ENCODE results near the gene ELF5. TPM values are rescaled to one million over a fixed set of nuclear protein-coding genes. Genes with fewer than 3 reads are reported as not detected.

The ELF5 gene
- total RNA-seq, 1 donor from 2014 or later, result not detected

DNA sequence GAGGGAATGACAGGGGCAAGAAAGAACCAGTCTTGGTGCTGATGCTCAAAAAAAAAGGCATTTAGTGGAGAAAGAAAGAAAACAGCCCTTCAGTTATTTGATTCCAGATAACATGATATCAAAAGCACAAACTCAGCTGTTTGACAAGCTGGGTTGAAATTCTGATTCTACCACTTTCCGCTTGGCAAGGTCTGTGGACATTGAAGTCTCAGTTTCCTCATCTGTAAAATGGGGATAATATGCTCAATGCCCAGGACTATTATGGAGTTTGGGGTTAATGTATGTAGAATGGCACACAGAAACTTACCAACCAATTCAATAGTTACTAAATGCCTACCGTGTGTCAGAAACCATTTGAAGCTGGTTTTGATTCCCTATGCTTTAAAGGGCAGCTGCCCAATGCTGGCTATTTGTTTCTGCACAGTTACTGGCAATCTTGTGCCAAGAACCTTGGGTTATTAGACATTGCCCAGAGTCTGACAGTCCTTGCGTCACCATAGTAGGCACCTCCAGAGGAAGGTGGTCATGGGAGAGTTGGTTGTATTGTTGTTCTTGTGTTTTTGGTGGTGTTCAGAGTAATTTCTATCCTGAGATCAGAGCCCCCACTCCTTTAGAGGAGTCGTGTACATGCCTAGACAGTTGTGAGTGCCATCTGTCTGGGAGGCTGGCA is 19.5 kb downstream of the ELF5 start:
- intact Hi-C loops (cut with micrococcal nuclease), result loop anchor here (1.0 to 5.0 kb wide), 4 partner anchors 135 to 686 kb away; partner anchors contain the start of gene ABTB2

DNA sequence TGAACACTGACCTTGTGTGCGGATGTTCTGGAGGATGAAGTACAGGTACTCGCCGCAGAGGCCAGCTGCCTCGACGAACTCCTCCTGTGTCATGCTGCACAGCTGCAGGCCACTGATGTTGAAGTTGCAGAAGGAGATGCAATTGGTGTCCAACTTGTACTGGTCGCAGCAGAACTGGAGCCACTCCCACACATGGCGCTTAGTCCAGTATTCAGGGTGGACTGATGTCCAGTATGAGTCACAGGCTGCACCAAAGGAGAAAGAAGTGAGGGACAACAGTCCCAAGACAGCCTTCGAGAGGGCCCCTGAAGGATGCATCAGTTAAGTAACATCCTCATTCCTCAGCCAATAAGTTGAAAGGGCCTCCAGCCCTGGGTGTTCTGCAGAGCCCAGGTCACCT is 20.1 kb downstream of the ELF5 start:
- intact Hi-C loops (cut with micrococcal nuclease), result loop anchor here (1.0 to 5.0 kb wide), 4 partner anchors 135 to 685 kb away; partner anchors contain the start of gene ABTB2

DNA sequence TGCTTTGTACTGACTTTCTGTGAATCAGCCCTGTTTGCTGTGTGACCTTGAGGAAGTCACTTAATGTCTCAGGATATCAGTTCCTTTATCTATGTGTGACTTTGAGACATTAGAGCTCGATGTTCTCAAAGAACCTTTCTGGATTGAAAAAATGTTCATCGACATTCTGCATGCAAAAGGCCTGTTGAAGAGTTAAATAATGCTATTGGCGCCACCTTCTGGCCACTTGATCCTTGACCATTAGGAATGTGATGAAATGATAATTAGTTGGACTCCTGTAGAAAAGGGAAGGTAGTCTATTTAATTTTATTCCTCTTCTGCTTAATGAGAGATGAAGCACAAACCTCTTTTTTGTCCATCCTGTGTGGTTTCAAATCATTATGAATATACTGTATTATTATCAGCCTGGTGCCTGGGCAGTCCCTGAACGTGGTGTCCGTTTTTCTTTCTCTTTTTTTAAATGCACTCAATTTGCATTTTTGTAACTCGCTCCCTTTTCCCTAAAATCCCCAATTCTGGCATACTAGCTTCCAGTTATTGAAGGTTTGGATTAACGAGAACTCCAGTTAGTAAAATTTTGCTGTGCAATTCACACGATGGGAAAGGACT is 20.7 kb downstream of the ELF5 start:
- intact Hi-C loops (cut with micrococcal nuclease), result loop anchor here (1.0 to 5.0 kb wide), 5 partner anchors 127 to 685 kb away; partner anchors contain the start of gene ABTB2

DNA sequence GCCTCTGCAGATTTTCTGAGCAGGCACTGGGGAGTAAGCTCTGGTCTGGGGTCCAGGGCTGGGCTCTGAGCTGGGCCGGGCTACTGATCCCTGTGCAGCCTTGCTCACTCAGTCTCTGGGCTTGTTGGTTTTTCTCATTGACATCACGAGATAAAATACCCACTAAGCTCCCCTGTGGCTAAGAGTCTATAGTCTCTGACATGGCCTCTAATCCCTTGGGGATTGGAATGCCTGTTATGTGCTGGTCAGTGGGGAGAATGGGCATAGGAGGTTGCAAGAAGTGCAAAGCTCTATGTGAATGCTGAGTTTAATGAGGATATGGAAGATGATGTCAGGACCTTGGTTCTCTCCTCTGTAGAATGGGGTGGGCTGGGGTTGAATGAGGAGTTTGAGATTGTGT is 23.3 kb downstream of the ELF5 start:
- intact Hi-C loops (cut with micrococcal nuclease), result loop anchor here (5.0 kb wide), 1 partner anchor 633 kb away; no protein-coding TSS in a partner anchor

DNA sequence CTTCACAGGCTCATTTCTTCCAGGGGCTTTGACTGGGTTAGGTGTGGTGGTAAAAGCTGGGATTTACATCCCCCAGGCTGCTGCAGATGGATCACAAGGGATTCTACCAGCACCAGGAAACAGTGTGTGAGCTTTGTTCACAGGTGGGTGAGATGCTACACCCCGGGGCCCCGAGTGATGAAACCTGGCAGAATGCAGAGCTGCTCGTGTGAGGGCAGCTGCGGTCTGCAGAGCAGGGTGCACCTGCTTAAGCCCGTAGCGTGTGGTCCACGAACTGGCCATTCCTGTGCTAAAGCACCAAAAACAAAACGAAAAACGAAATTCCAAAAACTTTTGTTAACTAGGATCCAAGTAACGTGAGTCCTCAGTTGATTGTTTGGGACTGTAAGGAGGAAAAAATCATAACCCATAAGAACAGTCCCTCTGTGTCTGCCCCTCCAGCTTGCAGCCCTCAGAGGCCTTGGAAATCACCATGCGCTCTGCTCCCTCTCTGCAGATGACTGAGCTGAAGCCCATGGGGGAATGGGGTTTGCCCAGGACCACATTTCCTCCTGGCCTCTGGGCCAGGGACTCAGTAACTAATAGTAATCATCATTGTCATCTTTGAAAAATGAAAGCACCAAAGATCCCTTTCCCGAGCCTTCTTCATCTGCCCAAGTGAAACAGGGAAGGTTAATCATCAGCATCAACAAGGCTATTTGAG is 24.6 kb downstream of the ELF5 start:
- intact Hi-C loops (cut with micrococcal nuclease), result no loop called here

DNA sequence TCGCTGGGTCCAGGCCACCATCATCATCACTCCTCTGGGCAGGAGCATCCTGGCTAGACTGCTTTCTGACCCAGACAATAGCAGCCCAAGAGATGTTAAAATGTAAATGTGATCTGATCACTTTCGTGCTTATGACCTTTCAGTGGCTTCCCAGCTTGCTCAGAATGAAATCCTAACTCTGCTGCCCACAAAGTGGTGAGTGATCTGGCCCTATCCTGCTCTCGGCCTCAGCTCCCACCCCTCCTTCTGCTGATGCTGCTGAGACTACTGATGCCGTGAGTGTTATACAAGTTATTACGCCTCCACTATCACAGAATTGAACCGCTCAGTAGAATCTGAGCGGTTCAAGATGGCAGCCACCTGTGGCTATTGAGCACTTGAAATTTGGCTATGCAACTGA is 26.2 kb downstream of the ELF5 start:
- intact Hi-C loops (cut with micrococcal nuclease), result no loop called here

DNA sequence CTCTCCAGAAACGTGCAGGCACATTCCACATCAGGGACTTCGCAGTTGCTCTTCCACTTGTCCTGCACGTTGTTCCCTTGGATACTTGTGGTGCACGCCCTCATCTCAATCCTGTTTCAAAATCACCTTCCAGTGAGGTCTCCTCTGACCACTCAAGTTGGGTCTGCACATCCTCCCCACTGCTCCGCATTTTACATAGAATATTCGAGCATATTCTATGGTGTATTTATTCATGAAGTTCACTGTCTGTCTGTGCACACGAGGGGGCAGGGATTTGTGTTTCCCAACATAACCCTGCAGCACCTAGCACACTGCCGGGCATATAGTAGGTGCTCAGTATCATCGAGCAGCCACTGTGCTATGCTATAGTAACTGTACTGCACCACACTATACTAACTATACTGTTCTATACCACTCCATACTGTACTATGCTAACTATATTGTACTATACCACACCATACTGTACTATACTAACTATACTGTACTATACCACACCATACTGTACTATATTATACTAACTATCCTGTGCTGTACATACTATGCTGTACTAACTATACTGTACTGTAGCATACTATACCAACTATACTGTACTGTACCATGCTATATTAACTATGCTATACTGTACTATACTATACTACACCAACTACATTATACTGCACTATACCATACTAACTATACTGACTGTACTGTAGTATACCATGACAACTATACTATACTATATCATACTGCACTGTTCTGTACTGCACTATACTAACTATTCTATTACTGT is 30.3 kb downstream of the ELF5 start:
- intact Hi-C loops (cut with micrococcal nuclease), result no loop called here

DNA sequence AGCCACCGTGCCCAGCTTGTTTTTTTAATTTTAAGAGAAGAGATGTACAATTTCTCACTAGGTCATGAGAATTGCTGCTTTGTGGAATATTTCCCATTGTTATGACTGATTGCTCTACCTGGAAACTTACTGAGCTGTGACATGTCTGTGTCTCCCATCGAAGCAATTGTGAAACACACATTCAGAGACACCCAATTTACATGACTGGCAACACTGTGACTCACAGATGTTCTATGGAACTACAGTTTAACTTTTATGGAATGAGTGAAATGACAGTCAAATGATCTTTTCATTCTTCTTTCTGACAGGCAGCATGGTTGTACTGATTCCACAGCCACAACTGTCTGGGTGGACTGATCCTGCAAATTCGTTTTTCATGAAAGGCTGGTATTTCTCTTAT is 32.3 kb downstream of the ELF5 start:
- intact Hi-C loops (cut with micrococcal nuclease), result no loop called here

DNA sequence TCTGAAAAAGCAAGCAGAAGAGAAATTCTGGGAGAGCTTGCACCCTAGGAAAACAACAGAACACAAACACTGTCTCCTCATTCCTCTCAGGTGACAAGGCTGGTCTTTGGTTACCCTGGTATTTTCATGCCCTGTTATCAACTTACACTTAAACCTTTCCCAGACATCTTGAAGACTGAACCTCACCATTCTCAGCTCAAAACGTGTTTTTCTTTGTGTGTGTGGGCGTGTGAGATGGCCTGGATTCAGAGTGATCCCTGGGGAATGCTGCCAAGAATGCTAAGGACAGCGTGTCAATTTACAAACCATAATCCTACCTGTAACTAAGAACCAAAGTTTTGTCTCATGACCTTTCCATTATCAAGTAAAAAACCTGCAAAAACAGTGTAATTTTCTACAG is 33.3 kb downstream of the ELF5 start:
- intact Hi-C loops (cut with micrococcal nuclease), result no loop called here

DNA sequence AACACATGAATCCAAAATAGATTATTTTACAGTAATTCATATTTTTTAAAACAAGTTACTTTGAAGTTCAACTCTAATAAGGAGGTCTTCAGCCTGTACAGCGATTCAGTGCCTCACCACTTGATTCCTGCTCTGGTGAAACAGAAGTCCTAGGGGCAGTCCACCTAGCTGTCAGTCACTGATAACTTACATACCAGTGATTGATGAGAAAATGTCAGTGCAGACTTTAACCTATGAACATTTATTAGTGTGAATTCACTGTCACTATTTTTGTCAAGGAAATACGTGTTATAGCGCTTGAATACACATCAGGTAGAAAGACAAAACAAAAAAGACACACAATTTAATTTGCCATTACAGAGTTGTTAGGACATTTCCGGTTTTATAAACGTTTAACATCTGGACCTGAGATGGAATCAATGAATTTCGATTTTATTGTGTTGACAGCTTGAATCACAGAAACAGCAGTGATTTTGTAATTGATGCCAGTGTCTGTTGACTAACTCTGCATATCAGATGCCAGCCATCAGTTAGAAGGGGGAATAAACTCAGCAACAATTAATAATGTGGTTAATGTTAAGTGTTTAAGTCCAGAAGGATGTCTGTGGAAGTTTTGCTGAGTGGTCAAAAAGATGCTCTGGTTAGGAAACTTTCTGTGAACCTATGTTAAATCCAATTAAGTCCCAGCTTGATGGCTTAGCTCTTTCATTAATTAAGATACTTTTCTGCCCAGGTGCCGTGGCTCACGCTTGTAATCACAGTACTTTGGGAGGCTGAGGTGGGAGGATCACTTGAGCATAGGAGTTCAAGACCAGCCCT is 34.5 kb downstream of the ELF5 start:
- intact Hi-C loops (cut with micrococcal nuclease), result no loop called here

DNA sequence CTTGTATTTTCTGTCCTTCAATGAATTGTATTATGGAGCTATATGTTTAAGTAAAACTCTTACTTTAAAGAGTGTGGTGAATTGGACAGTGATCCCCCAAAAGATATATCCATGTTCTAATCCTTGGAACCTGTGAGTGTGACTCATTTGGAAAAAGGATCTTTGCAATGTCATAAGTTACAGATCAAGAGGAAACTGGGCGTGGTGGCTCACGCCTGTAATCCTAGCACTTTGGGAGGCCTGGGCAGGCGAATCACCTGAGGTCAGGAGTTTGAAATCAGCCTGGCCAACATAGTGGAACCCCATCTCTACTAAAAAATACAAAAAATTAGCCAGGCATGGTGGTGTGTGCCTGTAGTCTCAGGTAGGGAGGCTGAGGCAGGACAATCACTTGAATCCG is 36.7 kb downstream of the ELF5 start:
- intact Hi-C loops (cut with micrococcal nuclease), result no loop called here

DNA sequence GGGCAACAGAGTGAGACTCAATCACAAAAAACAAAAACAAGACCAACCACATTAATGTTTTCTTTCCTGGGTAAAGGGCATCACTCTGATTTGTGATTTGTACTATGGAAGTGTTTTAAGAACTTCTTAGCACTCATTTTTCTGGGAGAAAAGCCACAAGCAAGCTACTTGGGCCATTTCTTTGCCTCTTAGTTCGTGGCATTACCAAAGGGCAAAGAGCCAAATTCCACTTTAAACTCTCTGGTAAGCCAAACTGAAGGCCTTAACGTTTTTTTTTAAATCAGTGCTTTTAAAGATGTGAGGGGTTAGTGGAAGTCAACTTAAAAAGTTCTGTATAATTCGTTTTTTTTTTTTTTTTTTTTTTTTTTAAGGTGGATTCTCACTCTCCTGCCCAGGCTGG is 37.9 kb downstream of the ELF5 start:
- intact Hi-C loops (cut with micrococcal nuclease), result no loop called here

DNA sequence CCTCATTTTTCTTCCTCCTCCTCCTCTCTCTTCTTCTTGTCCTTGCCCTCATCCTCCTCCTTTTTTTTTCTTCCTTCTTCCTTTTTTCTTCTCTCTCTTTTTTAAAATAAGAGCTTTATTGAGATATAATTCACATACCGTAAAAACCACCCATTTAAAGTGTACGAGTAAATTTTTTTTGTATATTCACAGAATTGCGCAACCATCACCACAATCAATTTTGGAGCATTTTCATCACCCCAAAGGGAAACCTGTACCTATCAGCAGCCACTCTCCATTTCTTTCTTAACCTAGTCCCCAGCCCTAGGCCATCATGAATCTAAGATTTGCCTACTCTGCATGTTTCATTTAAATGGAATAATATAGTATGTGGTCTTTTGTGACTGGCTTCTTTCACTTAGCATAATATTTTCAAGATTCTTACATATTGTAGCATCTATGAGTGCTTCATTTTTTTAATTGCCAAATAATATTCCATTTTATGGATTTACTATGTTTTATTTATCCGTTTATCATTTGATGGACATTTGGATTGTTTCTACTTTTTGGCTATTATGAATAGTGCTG is 39.9 kb downstream of the ELF5 start:
- intact Hi-C loops (cut with micrococcal nuclease), result no loop called here

DNA sequence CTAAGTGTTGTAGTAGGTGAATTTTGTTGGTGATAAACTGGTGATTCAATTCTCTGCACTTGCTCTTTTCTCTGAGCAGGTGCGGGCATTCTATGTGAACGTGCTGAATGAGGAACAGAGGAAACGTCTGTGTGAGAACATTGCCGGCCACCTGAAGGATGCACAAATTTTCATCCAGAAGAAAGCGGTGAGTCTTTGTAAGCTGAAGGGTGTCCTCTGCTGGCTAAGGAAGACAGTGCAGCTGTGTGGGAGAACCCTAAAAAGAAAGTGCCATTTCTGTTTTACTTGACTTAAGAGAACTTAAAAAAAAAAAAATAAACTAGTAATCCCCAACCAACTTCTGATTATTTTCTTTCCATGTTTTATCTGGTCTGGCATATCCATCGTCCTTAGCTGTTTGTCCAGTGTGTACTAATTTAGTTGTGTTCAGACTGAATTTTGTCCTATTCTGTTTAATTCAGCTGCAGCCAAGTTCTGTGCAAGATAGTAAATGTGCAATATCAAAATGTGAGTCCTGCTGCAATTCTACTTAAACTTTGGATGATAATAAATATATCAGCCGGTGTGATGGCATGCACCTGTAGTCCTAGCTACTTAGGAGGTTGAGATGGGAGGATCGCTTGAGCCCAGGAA is 45.3 kb downstream of the ELF5 start:
- intact Hi-C loops (cut with micrococcal nuclease), result loop anchor here (1.0 to 5.0 kb wide), 6 partner anchors 30 to 661 kb away; partner anchors contain the start of gene CAT

DNA sequence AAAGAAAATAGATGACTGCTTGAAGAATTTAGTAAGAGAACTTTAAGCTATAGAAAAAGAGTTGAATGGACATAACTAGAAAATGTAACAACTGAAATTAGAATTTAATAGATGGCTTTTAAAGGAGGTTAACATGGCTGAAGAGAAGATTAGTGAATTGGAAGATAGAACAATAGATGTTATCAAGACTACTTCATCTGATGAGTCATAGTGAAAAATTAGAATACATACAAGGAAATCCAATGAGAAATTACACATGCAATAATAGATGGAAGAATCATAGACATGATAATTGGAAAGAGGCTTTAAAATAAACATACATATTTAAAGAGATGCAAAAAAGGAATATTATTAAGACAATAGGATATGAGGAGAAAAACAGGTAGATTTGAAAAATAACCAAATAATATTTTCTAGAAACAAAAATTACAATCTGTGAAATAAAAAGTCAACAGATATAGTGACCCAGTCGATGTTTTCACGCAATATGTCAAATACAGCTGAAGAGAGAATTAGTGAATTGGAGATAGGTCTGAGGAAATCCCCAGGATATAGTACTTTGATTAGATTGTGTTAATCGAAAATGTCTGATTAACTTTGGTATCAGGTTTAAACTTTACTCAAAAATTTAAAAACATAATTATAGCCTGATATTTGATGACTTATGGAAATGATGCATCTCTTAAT is 46.6 kb downstream of the ELF5 start:
- intact Hi-C loops (cut with micrococcal nuclease), result loop anchor here (5.0 kb wide), 1 partner anchor 660 kb away; no protein-coding TSS in a partner anchor

DNA sequence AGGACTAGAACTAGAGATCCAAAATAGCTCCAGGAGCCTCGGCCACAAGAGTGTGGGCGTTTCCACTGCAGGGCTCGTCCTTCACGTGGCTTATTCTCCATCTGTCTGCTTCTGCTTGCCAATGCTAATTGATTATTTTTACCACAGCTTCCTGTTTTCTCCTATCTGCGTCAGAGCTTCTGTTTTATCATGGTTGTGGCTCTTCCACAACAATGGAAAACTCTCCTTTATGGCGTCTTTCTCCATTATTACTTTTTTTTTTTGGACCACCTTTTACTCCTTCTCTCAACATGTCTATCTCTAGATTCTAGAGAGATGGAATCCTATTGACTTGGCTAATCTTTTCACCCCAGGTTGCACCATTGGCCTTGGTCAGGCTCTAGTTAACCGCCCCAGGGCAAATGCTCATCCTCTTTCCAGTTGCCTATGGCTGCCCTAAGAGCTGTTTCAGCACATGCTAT is 49.0 kb downstream of the ELF5 start:
- intact Hi-C loops (cut with micrococcal nuclease), result loop anchor here (5.0 kb wide), 1 partner anchor 657 kb away; no protein-coding TSS in a partner anchor

DNA sequence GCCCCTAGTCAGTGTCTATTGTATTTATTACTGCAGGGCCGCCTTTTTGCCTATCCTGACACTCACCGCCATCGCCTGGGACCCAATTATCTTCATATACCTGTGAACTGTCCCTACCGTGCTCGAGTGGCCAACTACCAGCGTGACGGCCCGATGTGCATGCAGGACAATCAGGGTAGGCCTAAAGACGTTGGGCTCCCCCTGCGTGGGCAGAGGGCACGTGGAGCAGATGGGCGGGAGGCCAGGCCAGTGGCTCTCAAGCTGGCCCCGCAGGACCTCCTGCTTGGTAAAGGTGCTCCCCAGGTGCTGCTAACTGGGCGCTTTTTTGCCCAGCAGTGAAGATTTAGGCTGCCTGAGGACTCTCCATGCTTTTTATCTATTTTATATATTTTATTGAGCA is 52.4 kb downstream of the ELF5 start:
- intact Hi-C loops (cut with micrococcal nuclease), result no loop called here

DNA sequence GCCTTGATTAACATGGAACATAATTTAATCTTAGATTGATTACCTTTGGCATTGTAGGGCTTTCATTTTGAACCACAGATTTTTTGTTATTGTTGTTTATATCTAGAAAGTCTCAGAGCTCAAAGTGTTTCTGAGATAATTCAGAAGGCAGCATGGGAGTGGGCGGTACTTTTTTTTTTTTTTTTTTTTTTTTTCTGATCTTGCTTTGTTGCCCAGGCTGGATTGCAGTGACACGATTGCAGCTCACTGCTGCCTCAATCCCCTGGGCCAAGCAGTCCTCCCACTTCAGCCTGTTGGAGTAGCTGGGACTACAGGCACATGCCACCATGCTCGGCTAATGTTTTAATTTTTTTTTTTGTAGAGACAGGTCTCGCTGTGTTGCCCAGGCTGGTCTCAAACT is 53.3 kb downstream of the ELF5 start:
- intact Hi-C loops (cut with micrococcal nuclease), result no loop called here

All from T-helper 1 cell treated with Interleukin-12 subunit alpha and Interleukin-12 subunit beta and Interleukin-4 antibody, amounts not matched to agents 30 ng/mL and 1 ng/mL, for 36 hours (primary cell).